ENCODE measurements around the gene SOX6. TPM values are rescaled to one million over a fixed set of nuclear protein-coding genes. Genes with fewer than 3 reads are reported as not detected.

SOX6 gene
- total RNA-seq, 1 donor from 2014 or later, result 7.6 TPM

GRCh38 chr11:16047073-16047472 lies 309.3 kb downstream of the SOX6 start:
- TF ChIP-seq EZH2 (IDR thresholded peaks at IDR 0.05) (no peak), EZH2phosphoT487 (IDR thresholded peaks at IDR 0.05) (no peak), CTCF (IDR thresholded peaks at IDR 0.05) (no peak)
- H3K4me1 Mint-ChIP-seq, result peaks cover 15% of the 10 kb centered on the region
- Histone ChIP-seq H3K79me2 (ENCODE audit: low read depth) (no peaks in the 10 kb centered on the region), H3K4me1 (peaks cover 33% of the 10 kb centered on the region), H3K9me3 (ENCODE audit: low read depth) (no peaks in the 10 kb centered on the region), H3K36me3 (no peaks in the 10 kb centered on the region), H3K9ac (no peak overlapping the region), H3K27me3 (no peaks in the 10 kb centered on the region), H3K27ac (no peak overlapping the region), H3K4me2 (no peak overlapping the region), H3F3A (ENCODE audit: low read depth) (peaks cover 7% of the 10 kb centered on the region), H2AFZ (replicated peaks) (peak overlapping the region; percentile 1), H4K20me1 (ENCODE audit: low read depth) (no peaks in the 10 kb centered on the region), H3K4me3 (no peak overlapping the region)
- no peaks in the 10 kb centered on the region for H3K9me3 Mint-ChIP-seq
- H3K4me3 Mint-ChIP-seq, result no peak overlapping the region
- H3K27ac Mint-ChIP-seq, result no peak overlapping the region
- H3K36me3 Mint-ChIP-seq, result peaks cover 22% of the 10 kb centered on the region
- no peaks in the 10 kb centered on the region for H3K27me3 Mint-ChIP-seq (ENCODE audit: insufficient read depth, low read depth)
- no peak for DNase-seq (ENCODE audit: low spot score)

GRCh38 chr11:16043617-16044016 lies 312.7 kb downstream of the SOX6 start:
- H3K9me3 ChIP-seq (ENCODE audit: low read depth), result no peaks in the 10 kb centered on the region
- no peaks in the 10 kb centered on the region for H4K20me1 ChIP-seq (ENCODE audit: low read depth)
- TF ChIP-seq EZH2 (IDR thresholded peaks at IDR 0.05) (no peak), EZH2phosphoT487 (IDR thresholded peaks at IDR 0.05) (no peak)
- no peak overlapping the region for H3K4me3 ChIP-seq
- peaks cover 14% of the 10 kb centered on the region for H3K4me1 ChIP-seq
- H3F3A ChIP-seq (ENCODE audit: low read depth), result no peaks in the 10 kb centered on the region
- no peaks in the 10 kb centered on the region for H3K79me2 ChIP-seq (ENCODE audit: low read depth)
- no peak overlapping the region for H2AFZ ChIP-seq (replicated peaks)
- H3K27me3 ChIP-seq, result no peaks in the 10 kb centered on the region
- Mint-ChIP-seq H3K36me3 (peaks cover 18% of the 10 kb centered on the region), H3K4me1 (peaks cover 28% of the 10 kb centered on the region), H3K27ac (no peak overlapping the region), H3K9me3 (no peaks in the 10 kb centered on the region), H3K4me3 (no peak overlapping the region), H3K27me3 (ENCODE audit: insufficient read depth, low read depth) (no peaks in the 10 kb centered on the region)
- DNase-seq (ENCODE audit: low spot score), result no peak
- H3K27ac ChIP-seq, result no peak overlapping the region
- no peak overlapping the region for H3K4me2 ChIP-seq
- no peak overlapping the region for H3K9ac ChIP-seq
- no peaks in the 10 kb centered on the region for H3K36me3 ChIP-seq

- Histone ChIP-seq H3K9ac (no peak overlapping the region), H3K4me3 (no peak overlapping the region), H3K27ac (no peak overlapping the region), H3K36me3 (no peaks in the 10 kb centered on the region), H4K20me1 (ENCODE audit: low read depth) (no peaks in the 10 kb centered on the region), H3K4me2 (no peak overlapping the region), H3F3A (ENCODE audit: low read depth) (no peaks in the 10 kb centered on the region), H3K4me1 (peaks cover 4% of the 10 kb centered on the region), H3K9me3 (ENCODE audit: low read depth) (no peaks in the 10 kb centered on the region), H2AFZ (replicated peaks) (no peak overlapping the region), H3K27me3 (no peaks in the 10 kb centered on the region), H3K79me2 (ENCODE audit: low read depth) (no peaks in the 10 kb centered on the region)
- no peak for DNase-seq (ENCODE audit: low spot score)
- H3K27me3 Mint-ChIP-seq (ENCODE audit: insufficient read depth, low read depth), result no peaks in the 10 kb centered on the region
- TF ChIP-seq CTCF (IDR thresholded peaks at IDR 0.05) (no peak), EZH2 (IDR thresholded peaks at IDR 0.05) (no peak), EZH2phosphoT487 (IDR thresholded peaks at IDR 0.05) (no peak)
- peaks cover 23% of the 10 kb centered on the region for H3K4me1 Mint-ChIP-seq
- peaks cover 15% of the 10 kb centered on the region for H3K36me3 Mint-ChIP-seq
- H3K27ac Mint-ChIP-seq, result no peak overlapping the region
- H3K4me3 Mint-ChIP-seq, result no peak overlapping the region
- no peaks in the 10 kb centered on the region for H3K9me3 Mint-ChIP-seq
Measured at GRCh38 chr11:16041207-16041606, 315.1 kb downstream of the SOX6 start.

- Histone ChIP-seq H4K20me1 (ENCODE audit: low read depth) (no peaks in the 10 kb centered on the region), H3K36me3 (no peaks in the 10 kb centered on the region), H3K9ac (no peak overlapping the region), H3K4me2 (no peak overlapping the region), H3K4me3 (no peak overlapping the region), H3F3A (ENCODE audit: low read depth) (no peaks in the 10 kb centered on the region), H3K27ac (no peak overlapping the region), H3K79me2 (ENCODE audit: low read depth) (no peaks in the 10 kb centered on the region), H2AFZ (replicated peaks) (no peak overlapping the region), H3K27me3 (no peaks in the 10 kb centered on the region), H3K4me1 (peaks cover 4% of the 10 kb centered on the region), H3K9me3 (ENCODE audit: low read depth) (no peaks in the 10 kb centered on the region)
- peak overlapping the region; percentile 44 for H3K27ac Mint-ChIP-seq
- no peak for DNase-seq (ENCODE audit: low spot score)
- H3K4me1 Mint-ChIP-seq, result peaks cover 23% of the 10 kb centered on the region
- H3K27me3 Mint-ChIP-seq (ENCODE audit: insufficient read depth, low read depth), result no peaks in the 10 kb centered on the region
- H3K36me3 Mint-ChIP-seq, result peaks cover 12% of the 10 kb centered on the region
- TF ChIP-seq CTCF (IDR thresholded peaks at IDR 0.05) (no peak), EZH2 (IDR thresholded peaks at IDR 0.05) (no peak), EZH2phosphoT487 (IDR thresholded peaks at IDR 0.05) (no peak)
- no peaks in the 10 kb centered on the region for H3K9me3 Mint-ChIP-seq
- H3K4me3 Mint-ChIP-seq, result no peak overlapping the region
Measured at GRCh38 chr11:16040151-16040550, 316.2 kb downstream of the SOX6 start.
